CD4-positive, alpha-beta T cell treated with Interferon alpha-2 for 1 hour (primary cell): Measurements from ENCODE around the gene HPSE2.
"Not testable (repeated sequence)": the region's sequence is repeated elsewhere in the genome, so short reads cannot be mapped to it uniquely, and the experiment has no call there.

Source experiments
- DNase-seq, 2 donors: peaks; one replicate each; pipeline ENCODE4 v3.0.0-alpha.2; 2020 to 2022

Gene HPSE2

DNA sequence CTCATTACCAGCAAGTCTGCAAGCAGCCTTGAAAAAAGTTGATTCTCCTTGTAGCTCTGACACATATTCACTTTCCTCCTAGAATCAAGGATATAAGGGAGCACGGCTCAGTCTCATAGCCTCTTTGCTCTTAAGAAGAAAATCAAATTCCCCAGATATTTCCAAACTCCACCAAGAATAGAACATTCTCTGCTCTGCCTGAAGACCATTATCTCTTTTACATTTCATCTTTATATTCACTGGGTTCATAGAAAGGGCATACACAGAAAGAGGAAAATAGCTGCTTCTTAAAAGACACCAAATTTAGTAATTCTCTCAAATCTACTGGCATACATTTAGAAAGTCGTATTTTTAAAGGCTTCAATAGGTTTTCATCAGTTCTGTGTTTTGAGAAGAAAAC lies 92.0 kb downstream of the HPSE2 start:
- no peak for DNase-seq

GRCh38 chr10:99143011-99143410 lies 92.6 kb downstream of the HPSE2 start:
- no peak for DNase-seq

DNA sequence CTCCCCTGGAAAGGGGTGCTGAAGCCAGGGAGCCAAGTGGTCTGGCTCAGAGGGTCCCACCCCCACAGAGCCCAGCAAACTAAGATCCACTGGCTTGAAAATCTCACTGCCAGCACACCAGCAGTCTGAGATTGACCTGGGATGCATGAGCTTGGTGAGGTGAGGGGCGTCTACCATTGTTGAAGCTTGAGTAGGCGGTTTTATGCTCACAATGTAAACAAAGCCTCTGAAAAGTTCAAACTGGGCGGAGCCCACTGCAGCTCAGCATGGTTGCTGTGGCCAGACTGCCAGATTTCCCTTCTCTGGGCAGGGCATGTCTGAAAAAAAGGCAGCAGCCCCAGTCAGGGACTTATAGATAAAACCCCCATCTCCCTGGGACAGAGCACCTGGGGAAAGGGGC lies 102.8 kb downstream of the HPSE2 start:
- not testable (repeated sequence) for DNase-seq

GRCh38 chr10:99125879-99126278 lies 109.8 kb downstream of the HPSE2 start:
- DNase-seq = no peak

DNA sequence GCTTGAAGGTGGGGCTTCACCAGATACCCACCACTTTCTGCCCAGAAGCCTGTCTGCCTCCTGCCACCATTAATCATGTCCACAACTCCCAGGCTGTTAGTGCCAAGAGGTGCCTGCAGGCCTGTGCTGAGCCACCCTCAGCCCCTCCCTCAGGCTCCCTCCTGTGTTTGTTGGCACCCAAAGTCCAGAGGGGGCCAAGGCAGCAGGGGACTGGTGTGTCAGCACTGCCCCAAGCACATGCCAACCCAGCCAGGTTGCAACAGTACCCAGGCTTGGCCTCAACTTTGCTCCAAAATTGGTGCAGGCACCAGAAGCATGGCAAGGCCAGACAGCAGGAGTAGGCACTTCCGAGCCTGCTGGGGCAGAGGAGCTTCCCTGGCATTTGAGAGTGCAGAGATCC lies 111.3 kb downstream of the HPSE2 start:
- DNase-seq = no peak

DNA sequence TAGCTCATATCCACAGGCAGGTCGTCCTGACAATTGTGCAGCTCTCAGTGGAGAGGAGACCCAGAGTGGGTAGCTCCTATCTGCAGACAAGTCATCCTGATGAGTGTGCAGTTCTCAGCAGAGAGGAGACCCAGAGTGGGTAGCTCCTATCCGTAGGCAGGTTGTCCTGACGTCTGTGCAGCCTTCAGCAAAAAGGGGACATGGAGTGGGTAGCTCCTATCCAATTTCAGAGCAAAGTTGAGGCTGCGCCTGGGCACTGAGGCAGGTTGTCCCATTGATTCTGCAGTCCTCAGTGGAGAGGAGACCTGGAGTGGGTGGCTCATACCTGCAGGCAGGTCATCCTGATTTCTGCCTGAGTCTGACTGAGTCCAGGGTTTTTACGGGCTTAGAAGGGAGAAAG lies 111.8 kb downstream of the HPSE2 start:
- DNase-seq = no peak

- DNase-seq = no peak
These were observed 112.3 kb downstream of the HPSE2 start for GRCh38 chr10:99123336-99123735.

DNA sequence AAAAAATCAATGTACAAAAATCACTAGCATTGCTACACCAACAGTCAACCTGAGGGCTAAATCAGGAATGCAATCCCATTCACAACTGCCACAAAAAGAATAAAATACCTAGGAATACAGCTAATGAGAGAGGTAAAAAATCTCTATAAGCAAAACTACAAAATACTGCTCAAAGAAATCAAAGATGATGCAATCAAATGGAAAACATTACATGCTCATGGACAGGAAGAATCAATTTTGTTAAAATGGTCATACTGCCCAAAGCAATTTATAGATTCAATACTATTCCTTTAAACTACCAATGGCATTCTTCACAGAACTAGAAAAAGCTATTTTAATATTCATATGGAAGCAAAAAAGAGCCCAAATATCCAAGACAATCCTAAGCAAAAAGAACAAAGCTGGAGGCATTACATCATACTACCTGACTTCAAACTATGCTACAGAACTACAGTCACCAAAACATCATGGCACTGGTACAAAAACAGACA lies 116.3 kb downstream of the HPSE2 start:
- no peak for DNase-seq

- no peak for DNase-seq
These were observed 119.9 kb downstream of the HPSE2 start for GRCh38 chr10:99115703-99116102.

DNA sequence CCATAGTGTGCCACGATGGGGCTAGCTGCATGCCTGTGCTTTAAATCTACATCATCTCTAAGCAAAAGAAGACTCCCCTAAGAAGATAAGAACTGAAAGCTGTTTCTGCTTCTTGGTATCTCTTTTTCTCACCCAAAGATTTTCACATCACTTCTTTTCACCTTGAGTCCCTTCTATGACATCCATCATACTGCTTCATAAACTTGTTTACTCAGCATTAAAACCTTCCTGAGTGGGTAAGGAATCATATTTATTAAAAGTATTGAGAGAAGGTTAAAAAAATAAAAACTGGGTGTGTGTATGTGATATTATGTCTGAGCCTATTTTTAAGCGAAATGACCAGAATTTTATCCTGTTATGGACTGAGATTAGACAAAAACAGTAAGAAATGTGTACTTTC lies 150.3 kb downstream of the HPSE2 start:
- DNase-seq = no peak

GRCh38 chr10:99084161-99084560 lies 151.5 kb downstream of the HPSE2 start:
- DNase-seq = no peak

DNA sequence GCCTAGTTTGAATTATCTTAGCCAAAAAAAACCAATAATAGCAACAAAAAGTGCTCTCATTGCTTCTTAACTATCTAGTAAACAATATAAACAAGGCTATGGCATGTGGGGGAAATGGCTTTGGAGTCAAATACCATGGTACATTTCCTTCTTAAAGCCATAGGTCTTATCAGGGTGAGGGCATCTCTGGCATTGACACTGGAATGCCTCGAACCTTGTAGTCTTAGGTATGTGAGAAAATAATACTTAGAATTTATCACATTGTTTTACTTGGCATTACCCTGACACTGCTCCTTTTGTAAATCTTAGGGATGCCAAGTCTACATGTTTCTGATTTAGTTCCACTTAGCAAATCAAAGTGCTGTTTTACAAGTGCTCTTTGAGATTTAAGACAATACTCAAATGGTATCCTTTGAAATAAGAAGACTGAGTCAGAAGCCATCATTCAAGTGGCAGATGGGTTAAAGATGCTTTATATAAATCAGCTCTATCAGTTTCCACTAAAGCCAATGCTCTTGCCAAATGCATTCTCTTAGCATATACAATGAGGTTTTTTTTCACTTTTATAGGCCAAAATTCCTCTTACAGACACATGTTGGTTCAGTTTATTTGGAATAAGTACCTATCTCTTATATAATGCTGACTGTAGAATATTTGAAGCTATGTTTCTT lies 155.2 kb downstream of the HPSE2 start:
- no peak for DNase-seq

- no peak for DNase-seq
These were observed 173.1 kb downstream of the HPSE2 start for GRCh38 chr10:99062591-99062990.

- no peak for DNase-seq
These were observed 176.9 kb downstream of the HPSE2 start for GRCh38 chr10:99058762-99059161.

DNA sequence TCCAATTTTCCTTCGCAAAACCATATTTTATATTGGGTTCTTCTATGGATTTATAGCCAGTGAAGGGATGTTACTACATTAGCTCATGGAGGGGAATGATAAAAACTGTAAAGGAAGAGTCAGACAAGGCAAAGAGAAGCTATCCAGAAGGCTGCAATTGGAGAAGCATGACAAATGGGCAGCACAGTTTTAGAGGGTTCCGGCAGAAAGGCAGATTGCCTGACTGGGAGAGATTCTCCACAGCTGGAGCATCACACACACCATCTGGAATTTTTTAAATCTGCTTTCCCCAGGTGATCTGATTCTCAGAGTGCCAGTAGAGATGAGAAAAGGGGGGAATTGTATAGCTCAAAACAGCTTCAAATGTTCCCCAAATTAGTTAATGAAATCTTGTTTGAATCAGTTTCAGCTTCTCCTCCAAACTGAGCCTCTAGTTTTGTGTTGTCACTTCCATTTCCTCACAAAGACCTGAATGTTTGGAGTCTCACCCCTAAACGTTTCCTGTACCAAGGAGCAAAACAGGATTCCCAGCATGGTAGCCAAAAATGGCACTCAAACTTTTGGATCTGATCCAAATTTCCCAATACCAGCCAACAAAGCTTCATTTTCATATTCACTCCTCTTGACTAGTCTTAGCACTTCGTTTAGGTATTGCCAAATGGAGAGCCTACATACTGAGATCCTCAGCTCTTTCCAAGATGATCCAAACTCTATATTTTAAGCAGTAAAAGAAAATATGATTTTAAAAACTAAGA lies 177.5 kb downstream of the HPSE2 start:
- no peak for DNase-seq

DNA sequence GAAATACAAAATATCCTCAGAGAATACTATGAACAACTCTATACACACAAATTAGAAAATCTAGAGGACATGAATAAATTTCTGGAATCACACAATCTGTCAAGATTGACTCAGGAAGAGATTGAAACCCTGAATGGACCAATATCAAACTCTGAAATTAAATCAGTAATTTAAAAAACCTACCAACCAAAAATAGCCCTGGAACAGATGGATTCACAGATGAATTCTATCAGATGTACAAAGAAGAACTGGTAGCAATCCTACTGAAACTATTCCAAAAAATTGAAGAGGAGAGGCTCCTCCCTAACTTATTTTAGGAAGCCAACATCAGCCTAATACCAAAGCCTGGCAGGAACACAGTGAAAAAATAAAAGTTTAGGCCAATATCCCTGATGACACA lies 190.0 kb downstream of the HPSE2 start:
- DNase-seq = no peak

DNA sequence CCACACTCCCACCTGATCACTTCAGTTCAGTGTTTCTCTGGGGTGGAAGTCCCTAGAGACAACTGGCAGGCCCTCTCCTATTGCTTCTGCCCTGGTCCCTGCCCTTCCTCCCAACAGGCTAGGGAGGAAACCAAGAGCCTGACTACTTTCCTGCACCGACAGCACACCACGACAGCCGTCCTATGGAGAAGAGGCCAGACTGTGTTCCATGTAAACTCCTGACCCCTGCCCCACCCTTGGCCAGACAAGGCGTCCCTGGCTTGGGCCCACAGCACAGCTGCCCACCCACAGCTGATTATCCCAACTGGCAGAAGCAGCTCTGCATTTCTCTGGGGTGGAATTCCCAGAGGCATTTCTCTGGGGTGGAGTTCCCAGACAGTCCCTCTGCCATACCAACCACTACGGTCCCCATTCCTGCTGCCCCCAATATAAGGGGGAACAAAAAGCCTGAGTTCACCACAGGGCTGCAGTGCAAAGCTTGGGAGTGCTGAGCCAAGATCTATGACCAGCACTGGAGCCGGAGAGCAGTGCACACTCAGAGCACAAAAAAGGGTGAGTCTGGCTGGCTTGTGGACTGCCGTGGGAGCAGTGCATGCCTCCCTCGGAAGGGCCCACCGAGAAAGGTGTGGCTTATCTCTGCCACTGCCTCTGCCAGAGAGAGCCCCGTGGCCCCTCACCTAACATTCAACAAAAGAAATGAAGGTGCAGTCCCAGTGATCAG lies 193.4 kb downstream of the HPSE2 start:
- no peak for DNase-seq

GRCh38 chr10:99041468-99041867 lies 194.2 kb downstream of the HPSE2 start:
- no peak for DNase-seq

DNA sequence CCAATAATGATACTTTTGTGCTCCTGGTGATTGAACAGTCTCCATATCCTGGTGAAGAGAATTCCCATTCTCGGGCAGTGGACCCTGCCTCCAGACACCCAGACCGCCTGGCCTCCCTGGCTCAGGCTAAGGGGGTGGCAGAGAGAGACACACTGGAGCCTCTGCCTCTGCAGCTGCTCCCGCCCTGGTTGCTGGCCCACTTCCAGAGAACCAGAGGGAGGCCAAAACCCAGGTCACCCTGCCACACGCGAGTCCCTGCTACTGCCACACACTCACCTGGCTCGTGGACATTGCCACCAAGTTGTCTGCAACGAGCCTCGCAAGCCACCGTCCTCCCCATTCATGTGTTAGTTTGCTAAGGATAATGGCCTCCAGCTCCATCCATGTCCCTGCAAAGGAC lies 221.8 kb downstream of the HPSE2 start:
- no peak for DNase-seq

DNA sequence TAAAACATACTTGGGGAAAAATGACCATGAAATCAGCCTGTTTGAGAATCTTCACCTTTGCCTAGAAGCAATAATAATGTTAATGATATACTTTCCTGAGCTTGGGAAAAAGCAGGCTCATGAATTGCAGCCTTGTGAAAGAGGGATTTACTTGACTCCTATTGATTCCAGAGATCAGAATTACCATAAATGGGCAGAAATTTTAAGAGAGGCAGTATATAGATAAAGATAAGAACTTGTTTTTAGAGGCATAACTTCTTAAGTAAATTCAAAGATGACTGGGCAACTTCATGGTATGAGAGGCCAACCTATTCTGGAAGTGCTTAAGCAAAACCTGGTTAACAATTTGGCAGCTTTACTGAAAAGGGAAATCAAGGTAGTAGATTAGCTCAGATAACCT lies 225.4 kb downstream of the HPSE2 start:
- DNase-seq = no peak

- DNase-seq = no peak
These were observed 227.6 kb downstream of the HPSE2 start for GRCh38 chr10:99008054-99008453.

DNA sequence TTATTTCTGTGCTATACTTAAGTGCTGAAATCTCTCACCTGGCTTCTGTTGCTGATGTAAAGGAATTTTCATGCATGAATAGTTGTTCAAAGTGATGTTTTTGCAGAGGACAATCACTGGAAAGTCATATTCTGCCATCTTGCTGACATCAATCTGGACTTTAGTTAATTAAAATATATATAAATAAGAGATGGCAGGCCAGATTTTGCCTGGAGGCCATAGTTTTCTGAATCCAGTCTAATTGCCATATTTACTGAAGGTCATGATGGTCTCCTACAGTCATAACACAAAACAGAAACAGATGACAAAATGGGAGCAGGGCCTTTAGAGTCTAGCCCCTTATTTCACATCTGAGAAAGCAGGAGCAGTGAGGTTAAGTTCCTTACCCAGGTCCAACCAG lies 228.2 kb downstream of the HPSE2 start:
- no peak for DNase-seq

DNA sequence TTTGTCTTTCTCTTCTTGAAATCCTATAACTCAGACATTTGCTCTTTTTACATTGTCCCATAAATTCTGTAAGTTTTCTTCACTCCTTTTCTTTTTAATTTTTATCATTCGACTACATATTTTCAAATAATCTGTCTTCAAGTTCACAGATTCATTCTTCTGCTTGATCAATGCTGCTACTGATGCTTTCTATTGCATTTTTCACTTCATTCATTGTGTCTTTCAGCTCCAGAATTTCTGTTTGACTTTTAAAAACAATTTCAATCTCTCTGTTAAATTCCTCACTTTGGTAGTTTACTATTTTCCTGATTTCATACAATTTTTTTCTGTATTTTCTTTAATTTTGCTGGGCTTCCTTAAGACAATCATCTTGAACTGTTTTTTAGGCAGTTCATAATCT lies 230.4 kb downstream of the HPSE2 start:
- no peak for DNase-seq

- no peak for DNase-seq
These were observed 230.9 kb downstream of the HPSE2 start for GRCh38 chr10:99004738-99005137.
